ENCODE data around the gene DCAF6.
A peak's percentile ranks its signal among the peaks of the same experiment; 100 is the strongest.

The DCAF6 gene

DNA sequence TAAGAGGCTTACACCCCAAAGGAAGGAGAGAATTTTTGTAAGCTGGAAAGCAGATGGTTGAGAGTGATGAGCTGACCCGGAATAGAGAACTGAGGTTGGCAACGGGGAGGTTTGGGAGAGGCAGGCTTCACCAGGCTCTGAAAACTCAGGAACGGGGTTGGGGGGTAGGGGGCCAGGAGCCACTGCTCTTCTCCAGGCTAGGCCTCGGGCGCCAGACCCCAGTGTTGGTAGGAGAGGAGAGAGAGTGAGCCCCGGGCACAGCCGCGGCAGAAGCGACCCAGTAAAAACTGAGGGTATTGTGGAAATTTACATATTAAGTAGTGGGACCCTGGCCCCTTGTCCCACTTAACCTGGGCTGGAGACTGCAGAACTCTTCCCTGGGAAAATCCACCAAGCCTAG, 154.6 kb downstream of the DCAF6 start:
- H3K9ac ChIP-seq (ENCODE audit: low read length): no peak overlapping the region
- H3K4me2 ChIP-seq (ENCODE audit: low read length): no peak overlapping the region
- no peak overlapping the region for H2AFZ ChIP-seq (ENCODE audit: low read depth, low read length)
- no peaks in the 10 kb centered on the region for H3K27me3 ChIP-seq (ENCODE audit: low read depth, low read length)
- H3K36me3 ChIP-seq (replicated peaks; ENCODE audit: low read depth, low read length): no peaks in the 10 kb centered on the region
- H3K4me3 ChIP-seq (ENCODE audit: low read length): no peak overlapping the region
- H3K9me3 ChIP-seq (ENCODE audit: insufficient read depth, low read length): no peaks in the 10 kb centered on the region
- H3K4me1 ChIP-seq (ENCODE audit: low read length): no peaks in the 10 kb centered on the region
- H3K27ac ChIP-seq (ENCODE audit: low read length): no peak overlapping the region
- H3K79me2 ChIP-seq (ENCODE audit: low read length): no peaks in the 10 kb centered on the region
- no peaks in the 10 kb centered on the region for H4K20me1 ChIP-seq (ENCODE audit: insufficient read depth, low read length)
- no peak for TF ChIP-seq EZH2phosphoT487 (IDR thresholded peaks at IDR 0.05; ENCODE audit: low read depth)
- TF ChIP-seq, protein P1, sequence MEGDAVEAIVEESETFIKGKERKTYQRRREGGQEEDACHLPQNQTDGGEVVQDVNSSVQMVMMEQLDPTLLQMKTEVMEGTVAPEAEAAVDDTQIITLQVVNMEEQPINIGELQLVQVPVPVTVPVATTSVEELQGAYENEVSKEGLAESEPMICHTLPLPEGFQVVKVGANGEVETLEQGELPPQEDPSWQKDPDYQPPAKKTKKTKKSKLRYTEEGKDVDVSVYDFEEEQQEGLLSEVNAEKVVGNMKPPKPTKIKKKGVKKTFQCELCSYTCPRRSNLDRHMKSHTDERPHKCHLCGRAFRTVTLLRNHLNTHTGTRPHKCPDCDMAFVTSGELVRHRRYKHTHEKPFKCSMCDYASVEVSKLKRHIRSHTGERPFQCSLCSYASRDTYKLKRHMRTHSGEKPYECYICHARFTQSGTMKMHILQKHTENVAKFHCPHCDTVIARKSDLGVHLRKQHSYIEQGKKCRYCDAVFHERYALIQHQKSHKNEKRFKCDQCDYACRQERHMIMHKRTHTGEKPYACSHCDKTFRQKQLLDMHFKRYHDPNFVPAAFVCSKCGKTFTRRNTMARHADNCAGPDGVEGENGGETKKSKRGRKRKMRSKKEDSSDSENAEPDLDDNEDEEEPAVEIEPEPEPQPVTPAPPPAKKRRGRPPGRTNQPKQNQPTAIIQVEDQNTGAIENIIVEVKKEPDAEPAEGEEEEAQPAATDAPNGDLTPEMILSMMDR (IDR thresholded peaks at IDR 0.05; ENCODE audit: low read depth, low read length): no peak

DNA sequence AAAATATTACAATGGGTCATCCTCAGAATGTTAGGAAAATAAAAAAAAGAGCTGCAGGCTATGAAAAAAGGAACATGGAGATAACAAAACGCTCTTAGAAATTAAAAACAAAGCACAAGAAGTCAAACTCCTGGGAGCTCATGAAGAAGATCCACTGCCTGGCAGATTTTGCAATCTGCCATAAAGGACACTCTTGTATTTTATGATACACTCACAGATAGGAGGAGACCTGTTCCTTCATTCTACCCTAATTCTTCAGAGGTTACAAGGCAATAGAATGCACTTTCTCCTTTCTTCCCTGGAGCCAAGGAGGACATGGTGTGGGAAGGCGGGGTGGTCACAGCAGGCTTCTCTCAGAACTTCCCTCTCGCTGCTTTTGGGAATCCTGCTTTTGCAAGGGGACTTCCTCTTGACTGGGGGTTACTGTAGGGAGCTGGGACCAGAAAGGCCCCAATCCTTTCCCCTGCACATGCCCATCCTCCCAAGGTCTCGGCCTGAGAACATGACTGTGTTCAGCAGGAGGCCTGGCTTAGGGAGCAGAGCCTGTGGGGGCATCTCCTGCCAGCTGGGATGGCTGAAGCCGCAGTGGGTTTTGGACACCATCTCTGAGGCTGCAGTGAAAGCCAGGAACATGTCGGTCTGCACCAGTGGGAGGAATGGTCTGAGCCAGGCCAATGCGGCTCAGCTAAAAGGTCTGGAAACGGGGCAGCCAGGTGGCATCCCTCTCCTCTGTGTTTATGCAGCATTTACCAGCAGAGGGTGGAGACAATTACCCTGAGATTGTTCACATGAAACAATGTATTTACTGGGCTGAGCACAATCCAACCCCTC, 155.5 kb downstream of the DCAF6 start:
- Histone ChIP-seq H3K4me1 (ENCODE audit: low read length) (no peaks in the 10 kb centered on the region), H3K27me3 (ENCODE audit: low read depth, low read length) (no peaks in the 10 kb centered on the region), H3K79me2 (ENCODE audit: low read length) (no peaks in the 10 kb centered on the region), H3K9ac (ENCODE audit: low read length) (no peak overlapping the region), H3K9me3 (ENCODE audit: insufficient read depth, low read length) (no peaks in the 10 kb centered on the region), H3K36me3 (replicated peaks; ENCODE audit: low read depth, low read length) (no peaks in the 10 kb centered on the region), H4K20me1 (ENCODE audit: insufficient read depth, low read length) (no peaks in the 10 kb centered on the region), H3K4me3 (ENCODE audit: low read length) (no peak overlapping the region), H2AFZ (ENCODE audit: low read depth, low read length) (no peak overlapping the region), H3K27ac (ENCODE audit: low read length) (no peak overlapping the region), H3K4me2 (ENCODE audit: low read length) (no peak overlapping the region)
- no peak for TF ChIP-seq EZH2phosphoT487 (IDR thresholded peaks at IDR 0.05; ENCODE audit: low read depth)
- TF ChIP-seq, protein P1 (IDR thresholded peaks at IDR 0.05; ENCODE audit: low read depth, low read length): no peak

DNA sequence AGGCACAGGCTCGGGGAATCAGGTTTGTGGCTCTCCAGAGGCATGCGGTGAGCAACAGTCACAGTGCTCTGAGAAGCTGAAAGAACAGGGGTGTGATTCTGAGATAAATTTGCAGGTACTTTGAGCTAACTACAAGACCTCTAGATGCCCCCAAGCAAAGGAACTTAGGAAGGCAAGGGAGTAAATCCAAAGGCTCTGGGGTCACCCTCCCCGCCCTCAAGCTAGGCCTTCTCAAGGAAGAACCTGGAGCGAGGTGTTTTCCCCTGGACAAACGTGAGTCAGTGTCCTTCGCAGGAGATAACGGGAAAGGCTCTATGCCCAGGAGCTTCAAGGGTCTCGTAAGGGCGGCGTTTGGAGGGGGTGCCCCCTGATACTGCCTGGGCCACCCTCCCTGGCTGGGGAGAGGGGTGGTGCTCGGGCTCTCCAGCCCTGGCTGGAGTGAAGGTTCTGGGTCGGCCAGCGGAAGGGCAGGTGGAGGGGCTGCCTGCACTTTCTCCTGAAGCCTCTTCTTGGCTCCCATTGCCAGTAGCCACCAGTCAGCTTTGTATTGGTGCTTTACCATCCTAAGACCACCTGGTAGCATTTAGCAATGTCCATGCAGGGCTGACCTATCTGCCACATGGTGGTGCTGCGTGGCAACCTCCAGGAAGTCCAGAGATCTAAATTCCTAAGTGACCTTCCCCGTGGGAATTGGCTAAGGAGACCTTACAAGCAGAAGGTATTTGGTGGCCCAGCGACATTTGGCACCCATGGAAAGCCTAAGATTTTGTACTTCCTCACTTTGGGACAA, 156.3 kb downstream of the DCAF6 start:
- Histone ChIP-seq H2AFZ (ENCODE audit: low read depth, low read length) (no peak overlapping the region), H3K36me3 (replicated peaks; ENCODE audit: low read depth, low read length) (no peaks in the 10 kb centered on the region), H4K20me1 (ENCODE audit: insufficient read depth, low read length) (no peaks in the 10 kb centered on the region), H3K27me3 (ENCODE audit: low read depth, low read length) (no peaks in the 10 kb centered on the region), H3K4me2 (ENCODE audit: low read length) (no peak overlapping the region), H3K9ac (ENCODE audit: low read length) (no peak overlapping the region), H3K4me1 (ENCODE audit: low read length) (no peaks in the 10 kb centered on the region), H3K27ac (ENCODE audit: low read length) (no peak overlapping the region), H3K9me3 (ENCODE audit: insufficient read depth, low read length) (no peaks in the 10 kb centered on the region), H3K4me3 (ENCODE audit: low read length) (no peak overlapping the region), H3K79me2 (ENCODE audit: low read length) (no peaks in the 10 kb centered on the region)
- no peak for TF ChIP-seq EZH2phosphoT487 (IDR thresholded peaks at IDR 0.05; ENCODE audit: low read depth)
- TF ChIP-seq, protein P1 (IDR thresholded peaks at IDR 0.05; ENCODE audit: low read depth, low read length): peak; percentile 51

DNA sequence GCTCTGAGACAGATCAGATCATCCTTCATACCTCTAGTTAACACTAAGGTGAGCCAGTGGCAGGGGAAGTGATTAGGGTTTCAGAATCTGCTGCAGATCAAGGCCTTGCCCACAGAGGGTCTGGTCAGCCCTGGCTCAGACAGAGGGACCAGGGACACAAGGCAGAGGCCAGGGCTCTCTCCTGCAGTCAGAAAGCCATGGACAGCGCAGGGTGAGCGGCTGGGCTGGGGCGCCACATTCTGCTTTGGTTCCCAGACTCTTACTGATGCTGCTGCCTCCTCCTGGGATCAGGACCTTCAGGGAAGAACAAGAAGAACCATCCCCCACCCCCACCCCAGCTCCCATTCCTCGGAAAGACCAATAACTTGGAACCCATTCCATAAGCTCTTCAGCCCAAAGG, 157.1 kb downstream of the DCAF6 start:
- no peaks in the 10 kb centered on the region for H4K20me1 ChIP-seq (ENCODE audit: insufficient read depth, low read length)
- TF ChIP-seq, protein P1 (IDR thresholded peaks at IDR 0.05; ENCODE audit: low read depth, low read length): no peak
- TF ChIP-seq EZH2phosphoT487 (IDR thresholded peaks at IDR 0.05; ENCODE audit: low read depth): no peak
- H3K79me2 ChIP-seq (ENCODE audit: low read length): no peaks in the 10 kb centered on the region
- H3K27ac ChIP-seq (ENCODE audit: low read length): no peak overlapping the region
- H3K9ac ChIP-seq (ENCODE audit: low read length): no peak overlapping the region
- H3K27me3 ChIP-seq (ENCODE audit: low read depth, low read length): no peaks in the 10 kb centered on the region
- no peaks in the 10 kb centered on the region for H3K9me3 ChIP-seq (ENCODE audit: insufficient read depth, low read length)
- H3K36me3 ChIP-seq (replicated peaks; ENCODE audit: low read depth, low read length): no peaks in the 10 kb centered on the region
- H3K4me2 ChIP-seq (ENCODE audit: low read length): no peak overlapping the region
- H3K4me1 ChIP-seq (ENCODE audit: low read length): no peaks in the 10 kb centered on the region
- H3K4me3 ChIP-seq (ENCODE audit: low read length): no peak overlapping the region
- no peak overlapping the region for H2AFZ ChIP-seq (ENCODE audit: low read depth, low read length)
